GM19193 (cell line): ENCODE results near the gene LHFPL6.

Source experiments
- POLR2A ChIP-seq: IDR thresholded peaks from 4 replicates; pipeline ENCODE4 v1.6.1; 2011; ENCODE audit not compliant: insufficient read depth, insufficient read length; ENCODE audit errors: extremely low read depth

LHFPL6 gene

DNA sequence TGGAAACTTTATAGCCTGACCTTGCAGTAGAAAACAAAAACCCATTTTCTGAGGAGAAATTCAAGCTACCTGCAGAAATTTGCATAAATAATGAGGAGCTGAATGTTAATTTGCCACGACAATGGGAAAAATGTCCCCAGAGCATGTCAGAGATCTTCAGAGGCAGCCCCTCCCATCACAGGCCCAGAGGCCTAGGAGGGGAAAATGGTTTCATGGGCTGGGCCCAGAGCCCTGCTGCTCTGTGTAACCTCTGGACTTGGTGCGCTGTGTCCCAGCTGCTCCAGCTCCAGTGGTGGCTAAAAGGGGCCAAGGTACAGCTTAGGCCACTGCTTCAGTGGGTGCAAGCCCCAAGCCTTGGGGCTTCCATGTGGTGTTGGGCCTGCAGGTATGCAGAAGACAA is 306.8 kb downstream of the LHFPL6 start:
- TF ChIP-seq POLR2A, result no peak
